ENCODE measurements around the gene CFLAR. TPM values are rescaled to one million over a fixed set of nuclear protein-coding genes. Genes with fewer than 3 reads are reported as not detected.

Gene CFLAR
- total RNA-seq, 1 donor from 2014 or later = 457 TPM

DNA sequence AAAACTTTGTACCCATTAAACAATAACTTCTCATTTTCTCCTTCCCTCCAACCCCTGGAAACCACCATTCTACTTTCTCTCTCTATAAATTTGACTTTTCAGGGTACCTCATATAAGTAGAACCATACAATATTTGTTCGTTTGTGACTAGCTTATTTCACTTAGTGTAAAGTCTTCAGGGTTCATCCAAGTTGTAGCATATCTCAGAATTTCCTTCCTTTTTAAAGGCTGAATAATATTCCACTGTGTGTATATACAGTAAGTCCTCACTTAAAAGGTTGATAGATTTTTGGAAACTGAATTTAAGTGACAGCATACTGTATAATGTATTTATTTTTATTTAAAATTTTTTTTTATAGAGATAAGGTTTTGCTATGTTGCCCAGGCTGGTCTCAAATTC lies 80.8 kb downstream of the CFLAR start:
- H3K36me3 Mint-ChIP-seq (ENCODE audit: low read depth) = peaks cover 49% of the 10 kb centered on the region
- H3K9me3 Mint-ChIP-seq = no peaks in the 10 kb centered on the region
- DNase-seq (ENCODE audit: low spot score) = no peak
- intact Hi-C loops (cut with micrococcal nuclease) = no loop called here
- H3K4me3 Mint-ChIP-seq = no peak overlapping the region
- no peak overlapping the region for H3K27ac Mint-ChIP-seq
- no peaks in the 10 kb centered on the region for H3K27me3 Mint-ChIP-seq (ENCODE audit: insufficient read depth)
- peaks cover 47% of the 10 kb centered on the region for H3K4me1 Mint-ChIP-seq (ENCODE audit: low read depth)

DNA sequence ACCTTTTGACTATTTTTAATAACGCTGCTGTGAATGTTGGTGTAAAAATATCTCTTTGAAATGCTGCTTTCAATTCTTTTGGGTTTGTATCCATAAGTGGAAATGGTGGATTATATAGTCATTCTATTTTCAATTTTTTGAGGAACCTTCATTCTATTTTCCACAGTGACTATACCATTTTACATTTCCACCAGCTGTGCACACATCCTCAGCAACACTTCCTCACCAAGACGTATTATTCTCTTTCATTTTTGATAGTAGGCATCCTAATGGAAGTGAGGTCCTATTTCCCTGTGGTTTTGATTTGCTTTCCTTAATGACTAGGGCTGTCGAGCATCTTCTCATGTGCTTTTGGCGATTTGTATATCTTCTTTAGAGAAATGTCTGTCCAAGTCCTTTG lies 81.8 kb downstream of the CFLAR start:
- no peak for DNase-seq (ENCODE audit: low spot score)
- Mint-ChIP-seq H3K27me3 (ENCODE audit: insufficient read depth) (no peaks in the 10 kb centered on the region), H3K9me3 (no peaks in the 10 kb centered on the region), H3K4me1 (ENCODE audit: low read depth) (peaks cover 37% of the 10 kb centered on the region), H3K27ac (no peak overlapping the region), H3K36me3 (ENCODE audit: low read depth) (peaks cover 47% of the 10 kb centered on the region), H3K4me3 (no peak overlapping the region)
- intact Hi-C loops (cut with micrococcal nuclease) = no loop called here

DNA sequence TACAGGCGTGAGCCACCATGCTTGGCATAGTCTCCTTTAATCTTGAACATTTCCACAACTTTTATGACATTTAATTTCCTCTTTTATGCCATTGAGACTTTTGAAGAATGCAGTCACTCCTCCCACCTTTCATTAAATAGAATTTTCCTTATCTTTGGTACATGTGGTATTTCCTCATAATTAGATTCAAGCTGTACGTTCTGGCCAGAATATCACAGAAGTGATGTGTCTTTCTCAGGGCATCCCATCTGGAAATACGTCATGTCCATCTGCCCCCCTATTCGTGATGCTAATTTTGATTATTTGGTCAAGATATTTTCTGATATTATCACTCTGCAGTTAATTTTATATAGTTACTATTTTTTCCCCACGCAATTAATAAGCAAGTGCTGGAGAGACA lies 83.9 kb downstream of the CFLAR start:
- no peak overlapping the region for H3K27ac Mint-ChIP-seq
- intact Hi-C loops (cut with micrococcal nuclease) = no loop called here
- H3K36me3 Mint-ChIP-seq (ENCODE audit: low read depth) = peaks cover 38% of the 10 kb centered on the region

GRCh38 chr2:201200345-201200744 lies 84.4 kb downstream of the CFLAR start:
- Mint-ChIP-seq H3K4me3 (no peak overlapping the region), H3K4me1 (ENCODE audit: low read depth) (peaks cover 18% of the 10 kb centered on the region), H3K27ac (no peak overlapping the region), H3K9me3 (no peaks in the 10 kb centered on the region), H3K27me3 (ENCODE audit: insufficient read depth) (no peaks in the 10 kb centered on the region), H3K36me3 (ENCODE audit: low read depth) (peaks cover 38% of the 10 kb centered on the region)
- no peak for DNase-seq (ENCODE audit: low spot score)
- intact Hi-C loops (cut with micrococcal nuclease) = no loop called here

More for the DNA sequence above, 83.9 kb downstream of the CFLAR start:
- Mint-ChIP-seq H3K4me3 (no peak overlapping the region), H3K4me1 (ENCODE audit: low read depth) (peaks cover 20% of the 10 kb centered on the region), H3K27me3 (ENCODE audit: insufficient read depth) (no peaks in the 10 kb centered on the region), H3K9me3 (no peaks in the 10 kb centered on the region)
- no peak for DNase-seq (ENCODE audit: low spot score)

DNA sequence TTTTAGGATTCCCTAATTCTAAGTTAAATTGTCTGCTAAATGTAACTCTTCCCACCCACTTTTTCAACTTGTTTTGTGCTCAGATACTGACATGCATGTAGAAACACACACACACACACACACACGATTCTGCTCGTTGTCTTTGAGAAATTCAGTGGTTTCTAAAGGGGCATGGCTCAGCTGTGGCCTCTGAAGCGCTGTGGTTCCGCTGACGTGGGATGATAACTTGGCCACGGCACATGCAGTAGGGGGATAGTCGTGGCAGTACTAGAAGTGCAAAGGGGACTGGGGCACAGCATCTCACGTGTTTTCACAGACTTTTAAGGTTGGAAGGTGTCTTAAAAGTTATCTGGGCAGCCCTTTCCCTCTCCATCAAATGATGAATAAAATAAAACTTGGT lies 85.4 kb downstream of the CFLAR start:
- Mint-ChIP-seq H3K4me1 (ENCODE audit: low read depth) (peaks cover 10% of the 10 kb centered on the region), H3K36me3 (ENCODE audit: low read depth) (peaks cover 36% of the 10 kb centered on the region), H3K4me3 (no peak overlapping the region), H3K27me3 (ENCODE audit: insufficient read depth) (no peaks in the 10 kb centered on the region), H3K27ac (no peak overlapping the region), H3K9me3 (no peaks in the 10 kb centered on the region)
- no peak for DNase-seq (ENCODE audit: low spot score)
- intact Hi-C loops (cut with micrococcal nuclease) = no loop called here

GRCh38 chr2:201203916-201204654 lies 88.1 kb downstream of the CFLAR start:
- Mint-ChIP-seq H3K27me3 (ENCODE audit: insufficient read depth) (no peaks in the 10 kb centered on the region), H3K9me3 (no peaks in the 10 kb centered on the region), H3K4me1 (ENCODE audit: low read depth) (no peaks in the 10 kb centered on the region), H3K36me3 (ENCODE audit: low read depth) (peaks cover 33% of the 10 kb centered on the region), H3K27ac (no peak overlapping the region), H3K4me3 (no peak overlapping the region)
- intact Hi-C loops (cut with micrococcal nuclease) = no loop called here
- no peak for DNase-seq (ENCODE audit: low spot score)

GRCh38 chr2:201204655-201205514 lies 88.9 kb downstream of the CFLAR start:
- Mint-ChIP-seq H3K27ac (no peak overlapping the region), H3K9me3 (no peaks in the 10 kb centered on the region), H3K4me3 (no peak overlapping the region), H3K4me1 (ENCODE audit: low read depth) (no peaks in the 10 kb centered on the region), H3K36me3 (ENCODE audit: low read depth) (peaks cover 37% of the 10 kb centered on the region), H3K27me3 (ENCODE audit: insufficient read depth) (no peaks in the 10 kb centered on the region)
- DNase-seq (ENCODE audit: low spot score) = no peak
- intact Hi-C loops (cut with micrococcal nuclease) = no loop called here

GRCh38 chr2:201205515-201205849 lies 89.5 kb downstream of the CFLAR start:
- Mint-ChIP-seq H3K36me3 (ENCODE audit: low read depth) (peaks cover 37% of the 10 kb centered on the region), H3K4me3 (no peak overlapping the region), H3K4me1 (ENCODE audit: low read depth) (no peaks in the 10 kb centered on the region), H3K27ac (no peak overlapping the region), H3K27me3 (ENCODE audit: insufficient read depth) (no peaks in the 10 kb centered on the region), H3K9me3 (no peaks in the 10 kb centered on the region)
- DNase-seq (ENCODE audit: low spot score) = no peak
- intact Hi-C loops (cut with micrococcal nuclease) = no loop called here

DNA sequence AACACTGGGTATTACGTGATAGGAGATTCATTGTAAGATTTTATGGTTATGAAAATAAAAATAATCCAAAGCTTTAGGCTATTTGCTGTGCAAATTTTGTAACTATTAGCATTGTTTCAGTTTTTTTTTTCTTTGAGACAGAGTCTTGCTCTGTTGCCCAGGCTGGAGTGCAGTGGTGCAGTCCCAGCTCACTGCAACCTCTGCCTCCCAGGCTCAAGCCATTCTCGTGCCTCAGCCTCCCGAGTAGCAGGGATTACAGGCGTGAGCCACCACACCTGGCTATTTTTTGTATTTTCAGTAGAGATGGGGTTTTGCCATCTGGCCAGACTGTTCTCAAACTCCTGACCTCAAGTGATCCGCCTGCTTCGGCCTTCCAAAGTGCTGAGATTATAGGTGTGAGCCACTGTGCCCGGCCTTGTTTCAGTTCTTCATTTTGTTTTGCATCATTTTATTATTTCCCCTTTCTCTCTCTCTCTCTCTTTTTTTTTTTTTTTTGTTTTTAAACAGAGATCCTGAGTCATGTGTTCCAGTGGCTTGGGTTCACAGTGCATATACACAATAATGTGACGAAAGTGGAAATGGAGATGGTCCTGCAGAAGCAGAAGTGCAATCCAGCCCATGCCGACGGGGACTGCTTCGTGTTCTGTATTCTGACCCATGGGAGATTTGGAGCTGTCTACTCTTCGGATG lies 92.7 kb downstream of the CFLAR start:
- H3K4me1 Mint-ChIP-seq (ENCODE audit: low read depth) = peaks cover 8% of the 10 kb centered on the region
- H3K36me3 Mint-ChIP-seq (ENCODE audit: low read depth) = peaks cover 31% of the 10 kb centered on the region
- H3K9me3 Mint-ChIP-seq = no peaks in the 10 kb centered on the region
- H3K4me3 Mint-ChIP-seq = no peak overlapping the region
- no peak for DNase-seq (ENCODE audit: low spot score)
- no peak overlapping the region for H3K27ac Mint-ChIP-seq
- intact Hi-C loops (cut with micrococcal nuclease) = no loop called here
- H3K27me3 Mint-ChIP-seq (ENCODE audit: insufficient read depth) = no peaks in the 10 kb centered on the region

DNA sequence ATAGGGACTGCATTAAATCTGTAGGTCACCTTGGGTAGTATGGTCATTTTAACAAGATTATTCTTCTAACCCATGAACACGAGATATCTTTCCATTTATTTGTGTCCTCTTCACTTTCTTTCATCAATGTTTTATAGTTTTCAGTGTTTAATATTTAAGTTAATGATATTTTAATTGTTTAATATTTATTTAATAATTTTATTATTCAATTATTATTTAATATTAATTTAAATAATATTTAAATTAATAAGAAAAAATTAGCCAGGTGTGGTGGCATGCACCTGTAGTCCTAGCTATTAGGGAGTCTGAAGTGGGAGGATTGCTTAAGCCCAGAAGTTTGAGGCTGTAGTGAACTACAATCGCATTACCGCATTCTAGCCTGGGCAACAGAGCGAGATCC lies 100.0 kb downstream of the CFLAR start:
- H3K27me3 Mint-ChIP-seq (ENCODE audit: insufficient read depth) = no peaks in the 10 kb centered on the region
- H3K4me3 Mint-ChIP-seq = no peak overlapping the region
- H3K36me3 Mint-ChIP-seq (ENCODE audit: low read depth) = peaks cover 30% of the 10 kb centered on the region
- DNase-seq (ENCODE audit: low spot score) = no peak
- H3K4me1 Mint-ChIP-seq (ENCODE audit: low read depth) = peaks cover 51% of the 10 kb centered on the region
- no peaks in the 10 kb centered on the region for H3K9me3 Mint-ChIP-seq
- no peak overlapping the region for H3K27ac Mint-ChIP-seq
- intact Hi-C loops (cut with micrococcal nuclease) = no loop called here

DNA sequence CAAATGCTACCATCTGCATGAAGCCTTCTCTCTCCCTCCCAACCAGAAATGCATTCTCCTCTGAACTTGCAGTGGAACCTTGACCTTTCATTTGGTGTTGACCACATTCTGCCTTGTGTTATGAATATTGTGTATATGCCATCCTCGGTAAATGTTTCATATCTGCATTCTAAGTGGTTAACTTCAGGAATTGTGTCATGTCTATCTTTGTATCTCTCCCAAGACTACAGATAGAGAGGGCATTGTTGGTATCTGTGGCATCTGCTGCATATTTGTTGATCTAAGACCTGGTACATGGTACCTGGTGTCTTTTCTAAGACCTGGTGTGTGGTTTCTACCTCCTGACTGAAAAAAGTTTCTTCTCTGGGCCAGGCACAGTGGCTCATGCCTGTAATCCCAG lies 101.0 kb downstream of the CFLAR start:
- no peaks in the 10 kb centered on the region for H3K9me3 Mint-ChIP-seq

DNA sequence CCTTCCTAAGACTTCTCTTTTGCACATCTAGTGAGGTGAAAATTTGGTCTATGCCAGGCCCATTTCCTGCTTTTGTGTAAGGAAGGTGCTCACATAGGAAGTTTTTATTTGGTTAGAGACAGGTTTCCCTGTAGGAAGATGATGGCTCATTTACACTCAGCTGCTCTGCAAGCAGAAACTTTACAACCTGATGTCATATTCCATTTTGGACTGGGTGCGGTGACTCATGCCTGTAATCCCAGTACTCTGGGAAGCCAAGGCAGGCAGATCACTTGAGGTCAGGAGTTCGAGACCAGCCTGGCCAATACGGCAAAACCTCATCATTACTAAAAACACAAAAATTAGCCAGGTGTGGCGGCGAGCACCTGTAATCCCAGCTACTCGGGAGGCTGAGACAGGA lies 102.8 kb downstream of the CFLAR start:
- H3K4me3 Mint-ChIP-seq = no peak overlapping the region
- peaks cover 60% of the 10 kb centered on the region for H3K4me1 Mint-ChIP-seq (ENCODE audit: low read depth)
- no peaks in the 10 kb centered on the region for H3K27me3 Mint-ChIP-seq (ENCODE audit: insufficient read depth)
- H3K27ac Mint-ChIP-seq = no peak overlapping the region
- peaks cover 35% of the 10 kb centered on the region for H3K36me3 Mint-ChIP-seq (ENCODE audit: low read depth)
- no peaks in the 10 kb centered on the region for H3K9me3 Mint-ChIP-seq
- DNase-seq (ENCODE audit: low spot score) = no peak
- intact Hi-C loops (cut with micrococcal nuclease) = no loop called here

More for the DNA sequence above, 101.0 kb downstream of the CFLAR start:
- H3K27me3 Mint-ChIP-seq (ENCODE audit: insufficient read depth) = no peaks in the 10 kb centered on the region
- no peak overlapping the region for H3K4me3 Mint-ChIP-seq
- intact Hi-C loops (cut with micrococcal nuclease) = no loop called here
- H3K36me3 Mint-ChIP-seq (ENCODE audit: low read depth) = peaks cover 29% of the 10 kb centered on the region
- no peak for DNase-seq (ENCODE audit: low spot score)
- peaks cover 46% of the 10 kb centered on the region for H3K4me1 Mint-ChIP-seq (ENCODE audit: low read depth)
- no peak overlapping the region for H3K27ac Mint-ChIP-seq
